Bronchial epithelial cell (primary cell): ENCODE data around the gene ATP2B3. TPM values are rescaled to one million over a fixed set of nuclear protein-coding genes. Genes with fewer than 3 reads are reported as not detected.

Experiments used
- DNase-seq: peaks from one replicate; pipeline ENCODE4 v3.0.0-alpha.2; 2010; ENCODE audit warnings: low read depth
- FAIRE-seq: peaks from 2 replicates; lab custom pipeline; 2011; peaks lifted over from hg19 to GRCh38; lab: Jason Lieb, UNC
- H3K27me3 ChIP-seq: 2 replicates; pipeline ENCODE4 v1.5.1; 2011; ENCODE audit warnings: low read length; ENCODE audit not compliant: control insufficient read depth, insufficient read depth
- H3K36me3 ChIP-seq: 2 replicates; pipeline ENCODE4 v1.5.1; 2011; ENCODE audit warnings: low read length; ENCODE audit not compliant: control insufficient read depth, insufficient read depth
- H3K4me3 ChIP-seq: 2 replicates; pipeline ENCODE4 v1.5.1; 2011; ENCODE audit warnings: mild to moderate bottlenecking, low read depth, low read length, control low read depth
- total RNA-seq: library from RNA; depleted of rRNA; stranded (reverse); fragments of >200 nt; gene quantifications from 2 replicates; pipeline ENCODE4 v1.2.1, GENCODE V29; 2014
- TF ChIP-seq, protein P1 (sequence below): IDR thresholded peaks from 2 replicates; pipeline ENCODE4 v1.5.1; 2011; ENCODE audit warnings: mild to moderate bottlenecking, moderate library complexity, low read length, control low read depth, inconsistent platforms; ENCODE audit not compliant: insufficient read depth, severe bottlenecking

Gene ATP2B3
- total RNA-seq, 1 donor from 2014 or later: not detected

DNA sequence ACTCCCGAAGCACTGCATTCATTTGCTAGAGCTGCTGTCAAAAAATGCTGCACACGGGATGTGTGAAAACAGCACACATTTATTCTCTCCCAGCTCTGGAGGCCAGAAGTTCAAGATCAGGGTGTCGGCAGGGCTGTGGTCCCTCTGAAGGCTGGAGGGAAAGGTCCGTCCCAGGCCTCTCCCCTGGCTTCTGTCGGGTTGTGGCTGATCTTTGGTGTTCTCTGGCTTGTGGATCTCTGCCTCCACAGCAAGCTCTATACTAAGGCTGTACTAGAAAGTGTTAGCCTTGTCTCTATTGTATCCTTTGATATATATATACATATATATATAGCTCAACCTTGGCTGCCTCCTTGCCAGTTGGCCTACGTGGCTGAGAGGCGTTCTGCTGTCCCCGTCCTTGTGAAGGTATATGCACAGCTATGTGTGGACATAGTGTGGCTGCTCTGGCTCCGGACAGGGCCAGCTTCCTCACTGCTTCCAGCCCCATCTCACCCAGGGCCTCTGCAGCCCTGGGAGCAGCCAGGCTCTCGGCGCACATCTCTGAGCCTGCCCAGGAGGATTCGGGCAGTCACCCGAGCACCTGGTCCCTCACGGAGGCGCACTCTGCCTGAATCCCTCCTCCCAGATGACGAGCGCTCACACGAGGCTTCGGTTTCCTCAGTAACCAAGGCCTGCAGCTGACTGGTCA lies 114.6 kb downstream of the ATP2B3 start:
- Histone ChIP-seq H3K4me3 (no peak overlapping the region), H3K36me3 (no peaks in the 10 kb centered on the region), H3K27me3 (no peaks in the 10 kb centered on the region)
- FAIRE-seq: no peak
- TF ChIP-seq, protein P1, sequence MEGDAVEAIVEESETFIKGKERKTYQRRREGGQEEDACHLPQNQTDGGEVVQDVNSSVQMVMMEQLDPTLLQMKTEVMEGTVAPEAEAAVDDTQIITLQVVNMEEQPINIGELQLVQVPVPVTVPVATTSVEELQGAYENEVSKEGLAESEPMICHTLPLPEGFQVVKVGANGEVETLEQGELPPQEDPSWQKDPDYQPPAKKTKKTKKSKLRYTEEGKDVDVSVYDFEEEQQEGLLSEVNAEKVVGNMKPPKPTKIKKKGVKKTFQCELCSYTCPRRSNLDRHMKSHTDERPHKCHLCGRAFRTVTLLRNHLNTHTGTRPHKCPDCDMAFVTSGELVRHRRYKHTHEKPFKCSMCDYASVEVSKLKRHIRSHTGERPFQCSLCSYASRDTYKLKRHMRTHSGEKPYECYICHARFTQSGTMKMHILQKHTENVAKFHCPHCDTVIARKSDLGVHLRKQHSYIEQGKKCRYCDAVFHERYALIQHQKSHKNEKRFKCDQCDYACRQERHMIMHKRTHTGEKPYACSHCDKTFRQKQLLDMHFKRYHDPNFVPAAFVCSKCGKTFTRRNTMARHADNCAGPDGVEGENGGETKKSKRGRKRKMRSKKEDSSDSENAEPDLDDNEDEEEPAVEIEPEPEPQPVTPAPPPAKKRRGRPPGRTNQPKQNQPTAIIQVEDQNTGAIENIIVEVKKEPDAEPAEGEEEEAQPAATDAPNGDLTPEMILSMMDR: no peak
- DNase-seq: no peak

Other genes with a start within 250 kb of the ATP2B3 start
- gene PNMA6F, start 195.9 kb upstream of the ATP2B3 start, total RNA-seq: not detected in 2 replicates
- 3.6 and 3.9 TPM in 2 replicates for gene ZNF275, start 183.5 kb upstream of the ATP2B3 start, total RNA-seq
- not detected in 2 replicates for gene PNMA6E, start 116.3 kb upstream of the ATP2B3 start, total RNA-seq
- gene ZFP92, start 106.2 kb upstream of the ATP2B3 start, total RNA-seq: 0.53 and 1.3 TPM in 2 replicates
- 2.3 and 5.5 TPM in 2 replicates for gene TREX2, start 71.6 kb upstream of the ATP2B3 start, total RNA-seq
- gene HAUS7, start 47.1 kb upstream of the ATP2B3 start, total RNA-seq: 7.4 and 10.9 TPM in 2 replicates
- 0.26 TPM in 1 of 2 replicates, not detected in the other for gene BGN, start 22.7 kb upstream of the ATP2B3 start, total RNA-seq
- 37.1 and 53.4 TPM in 2 replicates for gene CCNQ, start 81.5 kb downstream of the ATP2B3 start, total RNA-seq
- gene DUSP9, start 129.6 kb downstream of the ATP2B3 start, total RNA-seq: 0.77 and 1.3 TPM in 2 replicates
- gene PNCK, start 156.2 kb downstream of the ATP2B3 start, total RNA-seq: 1.5 and 2.1 TPM in 2 replicates
- 42.4 and 49.3 TPM in 2 replicates for gene SLC6A8, start 170.3 kb downstream of the ATP2B3 start, total RNA-seq
- gene BCAP31, start 206.7 kb downstream of the ATP2B3 start, total RNA-seq: 300 and 322 TPM in 2 replicates
- gene ABCD1, start 207.2 kb downstream of the ATP2B3 start, total RNA-seq: 1.7 and 1.8 TPM in 2 replicates
- gene PLXNB3, start 246.6 kb downstream of the ATP2B3 start, total RNA-seq: 4.5 and 5.4 TPM in 2 replicates